OCI-LY7 (cell line): Measurements from ENCODE around the gene HCK. TPM values are rescaled to one million over a fixed set of nuclear protein-coding genes. Genes with fewer than 3 reads are reported as not detected.

Experiments
- BruUV-seq: library from RNA; stranded (reverse); fragments of 400-500 nt; replicated peaks from 2 replicates; lab custom pipeline; 2021; lab: Mats Ljungman, UMichigan
- CTCF ChIA-PET: fragments of 300-600 bp; sonication (Branson Sonifier 250); formaldehyde crosslinking; loops from one replicate; lab custom pipeline; 2022; ENCODE audit warnings: antibody characterized with exemption; ENCODE audit not compliant: unreplicated experiment; lab: Charles Lee
- POLR2A ChIA-PET: fragments of 300-600 bp; sonication (Branson Sonifier 250); formaldehyde crosslinking; loops from one replicate; lab custom pipeline; 2022; ENCODE audit warnings: antibody characterized with exemption; lab: Charles Lee
- DNase-seq: peaks from one replicate; pipeline ENCODE4 v3.0.0-alpha.2; 2015; ENCODE audit warnings: low spot score
- H2AFZ ChIP-seq: fragments of 200-600 bp; sonication (generic), shearing (Covaris generic); 2 replicates; pipeline ENCODE4 v1.6.1; 2014; ENCODE audit warnings: mild to moderate bottlenecking, antibody characterized with exemption, low read length, moderate library complexity
- H3K27ac ChIP-seq: fragments of 200-600 bp; sonication (generic); 2 replicates; pipeline ENCODE4 v1.5.1; 2014; ENCODE audit warnings: mixed run types, low read depth, mild to moderate bottlenecking, moderate library complexity, low read length, inconsistent platforms; ENCODE audit not compliant: poor library complexity, severe bottlenecking
- H3K36me3 ChIP-seq: fragments of 200-600 bp; sonication (generic); 2 replicates; pipeline ENCODE4 v1.6.1; 2014; ENCODE audit warnings: mild to moderate bottlenecking, antibody characterized with exemption, low read length, moderate library complexity, mixed read lengths; ENCODE audit not compliant: insufficient read depth
- H3K4me1 ChIP-seq: fragments of 200-600 bp; sonication (generic); 2 replicates; pipeline ENCODE4 v1.5.1; 2014; ENCODE audit warnings: mild to moderate bottlenecking, low read length; ENCODE audit not compliant: insufficient read depth, poor library complexity, severe bottlenecking
- H3K4me2 ChIP-seq: fragments of 200-600 bp; sonication (generic); 2 replicates; pipeline ENCODE4 v1.6.1; 2014; ENCODE audit warnings: mild to moderate bottlenecking, low read length
- H3K4me3 ChIP-seq: fragments of 200-600 bp; sonication (generic); 2 replicates; pipeline ENCODE4 v1.5.1; 2014; ENCODE audit warnings: mild to moderate bottlenecking, low read depth, low read length; ENCODE audit not compliant: poor library complexity, severe bottlenecking
- H3K79me2 ChIP-seq: fragments of 200-600 bp; sonication (generic); 2 replicates; pipeline ENCODE4 v1.6.1; 2016; ENCODE audit warnings: low read depth, mild to moderate bottlenecking, low read length, moderate library complexity, mixed read lengths; ENCODE audit not compliant: insufficient read depth
- H3K9me2 ChIP-seq: fragments of 200-600 bp; sonication (generic); 2 replicates; pipeline ENCODE4 v1.6.1; 2016; ENCODE audit warnings: mild to moderate bottlenecking, low read length, mixed read lengths; ENCODE audit not compliant: insufficient read depth
- H3K9me3 ChIP-seq: fragments of 200-600 bp; sonication (generic); 2 replicates; pipeline ENCODE4 v1.6.1; 2014; ENCODE audit warnings: mild to moderate bottlenecking, mixed run types, low read length, mixed read lengths
- H4K20me1 ChIP-seq: fragments of 200-600 bp; sonication (generic); 2 replicates; pipeline ENCODE4 v1.6.1; 2014; ENCODE audit warnings: mild to moderate bottlenecking, antibody characterized with exemption, low read length, moderate library complexity, mixed read lengths; ENCODE audit not compliant: insufficient read depth
- CTCF ChIP-seq: fragments of 200-600 bp; sonication (generic); conservative IDR thresholded peaks from 2 replicates; pipeline ENCODE4 v1.5.1; 2014; ENCODE audit warnings: mild to moderate bottlenecking, antibody characterized with exemption, low read length, moderate library complexity, mixed read lengths
- EZH2phosphoT487 ChIP-seq: fragments of 200-600 bp; sonication (generic); IDR thresholded peaks from 2 replicates; pipeline ENCODE4 v1.6.1; 2018; ENCODE audit warnings: low read depth, borderline replicate concordance, mild to moderate bottlenecking, mixed run types, antibody characterized with exemption, low read length, moderate library complexity, mixed read lengths
- intact Hi-C: fragments of 100-400 bp; cut with micrococcal nuclease; formaldehyde crosslinking; loops from one replicate; pipeline ENCODE4 v1.10.0; 2022; ENCODE audit not compliant: unreplicated experiment
- total RNA-seq, 2 experiments: library from RNA; depleted of rRNA in 1 of 2; stranded (reverse); fragments of >200 nt in 1 of 2; shearing (Covaris generic) in 1 of 2; gene quantifications; 2 replicates each; pipeline ENCODE4 v1.2.3, GENCODE V29; 2014 to 2022

HCK gene
- total RNA-seq, 2 experiments from 2014 or later: 0.19 to 3.2 TPM

GRCh38 chr20:32079655-32080109, 27.6 kb downstream of the HCK start:
- Histone ChIP-seq H3K36me3 (no peaks in the 10 kb centered on the region), H3K4me3 (no peak overlapping the region), H3K9me2 (no peaks in the 10 kb centered on the region), H3K4me1 (no peaks in the 10 kb centered on the region), H4K20me1 (no peaks in the 10 kb centered on the region), H3K79me2 (no peaks in the 10 kb centered on the region), H3K4me2 (no peak overlapping the region), H2AFZ (no peak overlapping the region), H3K9me3 (no peaks in the 10 kb centered on the region), H3K27ac (no peak overlapping the region)
- ChIA-PET POLR2A (no interaction called here), CTCF (no interaction called here)
- TF ChIP-seq CTCF (no peak), EZH2phosphoT487 (no peak)
- DNase-seq: no peak
- no TSS peak for BruUV-seq
- intact Hi-C loops: no loop called here

GRCh38 chr20:32080783-32081182, 28.7 kb downstream of the HCK start:
- ChIA-PET CTCF (interaction anchor here (1.1 kb wide), 1 partner anchor 10 kb away, joined by 4 read pairs; no protein-coding TSS in a partner anchor), POLR2A (no interaction called here)
- no TSS peak for BruUV-seq
- Histone ChIP-seq H3K79me2 (no peaks in the 10 kb centered on the region), H3K9me3 (no peaks in the 10 kb centered on the region), H3K4me2 (no peak overlapping the region), H3K4me1 (no peaks in the 10 kb centered on the region), H3K9me2 (no peaks in the 10 kb centered on the region), H3K4me3 (no peak overlapping the region), H2AFZ (no peak overlapping the region), H4K20me1 (no peaks in the 10 kb centered on the region), H3K36me3 (no peaks in the 10 kb centered on the region), H3K27ac (no peak overlapping the region)
- DNase-seq: no peak
- no peak for TF ChIP-seq EZH2phosphoT487
- intact Hi-C loops: no loop called here

GRCh38 chr20:32083469-32083868, 31.4 kb downstream of the HCK start:
- peaks cover 12% of the 10 kb centered on the region for H3K4me1 ChIP-seq
- intact Hi-C loops: no loop called here
- no peak for DNase-seq
- H3K4me2 ChIP-seq: no peak overlapping the region
- no peaks in the 10 kb centered on the region for H3K79me2 ChIP-seq
- H4K20me1 ChIP-seq: no peaks in the 10 kb centered on the region
- H3K9me3 ChIP-seq: no peaks in the 10 kb centered on the region
- no peaks in the 10 kb centered on the region for H3K9me2 ChIP-seq
- H3K36me3 ChIP-seq: no peaks in the 10 kb centered on the region
- H3K4me3 ChIP-seq: no peak overlapping the region
- ChIA-PET CTCF (no interaction called here), POLR2A (no interaction called here)
- H2AFZ ChIP-seq: no peak overlapping the region
- BruUV-seq: no TSS peak
- TF ChIP-seq CTCF (no peak), EZH2phosphoT487 (no peak)
- H3K27ac ChIP-seq: no peak overlapping the region
